Fibroblast of pulmonary artery (primary cell): ENCODE measurements around the gene GAST.
A peak's percentile ranks its signal among the peaks of the same experiment; 100 is the strongest.
"Not testable (repeated sequence)": the region's sequence is repeated elsewhere in the genome, so short reads cannot be mapped to it uniquely, and the experiment has no call there.

Experiments
- DNase-seq: peaks from one replicate; pipeline ENCODE4 v3.0.0-alpha.2; 2010; ENCODE audit warnings: low read depth
- H3K4me3 ChIP-seq: replicated peaks from 2 replicates; pipeline ENCODE4 v1.5.1; 2011; ENCODE audit warnings: low read depth, mild to moderate bottlenecking, control low read depth, low read length, moderate library complexity
- CTCF ChIP-seq: IDR thresholded peaks from 2 replicates; pipeline ENCODE4 v1.5.1; 2011; ENCODE audit warnings: mild to moderate bottlenecking, control low read depth, low read length, inconsistent platforms; ENCODE audit errors: missing control alignments

The GAST gene

GRCh38 chr17:41666708-41667279 is 45.3 kb upstream of the GAST start:
- peak; percentile 88 for TF ChIP-seq CTCF
- DNase-seq: peak; percentile 75
- peak overlapping the region; percentile 47 for H3K4me3 ChIP-seq

GRCh38 chr17:41667280-41668041 is 44.7 kb upstream of the GAST start:
- H3K4me3 ChIP-seq: no peak overlapping the region
- no peak for DNase-seq
- TF ChIP-seq CTCF: no peak

GRCh38 chr17:41672153-41672552 is 40.0 kb upstream of the GAST start:
- no peak for DNase-seq

GRCh38 chr17:41675157-41676057 is 36.7 kb upstream of the GAST start:
- H3K4me3 ChIP-seq, DNase-seq: not testable (repeated sequence)

More at GRCh38 chr17:41672153-41672552, 40.0 kb upstream of the GAST start:
- H3K4me3 ChIP-seq: no peak overlapping the region
- no peak for TF ChIP-seq CTCF

- no peak for TF ChIP-seq CTCF
- no peak overlapping the region for H3K4me3 ChIP-seq
- DNase-seq: no peak
Measured at GRCh38 chr17:41676058-41676419, 36.1 kb upstream of the GAST start.

GRCh38 chr17:41678411-41678906 is 33.7 kb upstream of the GAST start:
- TF ChIP-seq CTCF: no peak
- H3K4me3 ChIP-seq: peak overlapping the region; percentile 41
- DNase-seq: peak; percentile 48
